ENCODE results near the gene ITPK1.

ITPK1 gene

GRCh38 chr14:93023039-93023438, 92.7 kb downstream of the ITPK1 start:
- peak; percentile 17 for DNase-seq

- no peak for DNase-seq
Measured at GRCh38 chr14:93019970-93020369, 95.8 kb downstream of the ITPK1 start.

DNA sequence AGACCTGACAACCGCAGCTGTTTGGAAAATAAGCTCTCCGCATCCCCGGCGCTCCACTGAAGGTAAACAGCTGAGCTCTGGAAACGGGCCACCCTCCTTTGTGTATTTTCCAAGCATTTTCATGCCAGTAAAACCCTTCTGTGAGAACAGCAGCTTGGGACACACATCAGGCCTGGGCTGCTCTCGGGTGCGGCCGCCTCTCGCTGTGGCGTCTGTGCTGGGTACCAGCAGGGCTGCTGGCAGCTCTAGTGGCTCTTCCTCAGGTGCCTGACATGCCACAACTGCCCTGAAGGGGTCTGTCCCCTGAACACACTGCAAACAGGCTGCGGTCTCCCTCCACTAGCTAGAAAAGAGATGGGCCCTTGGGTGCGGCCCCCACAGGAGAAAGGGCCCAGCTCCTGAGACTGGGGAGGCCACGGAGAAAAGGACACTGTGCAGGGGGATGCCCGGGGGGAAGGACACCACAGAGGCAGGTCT, 96.3 kb downstream of the ITPK1 start:
- DNase-seq = no peak

DNA sequence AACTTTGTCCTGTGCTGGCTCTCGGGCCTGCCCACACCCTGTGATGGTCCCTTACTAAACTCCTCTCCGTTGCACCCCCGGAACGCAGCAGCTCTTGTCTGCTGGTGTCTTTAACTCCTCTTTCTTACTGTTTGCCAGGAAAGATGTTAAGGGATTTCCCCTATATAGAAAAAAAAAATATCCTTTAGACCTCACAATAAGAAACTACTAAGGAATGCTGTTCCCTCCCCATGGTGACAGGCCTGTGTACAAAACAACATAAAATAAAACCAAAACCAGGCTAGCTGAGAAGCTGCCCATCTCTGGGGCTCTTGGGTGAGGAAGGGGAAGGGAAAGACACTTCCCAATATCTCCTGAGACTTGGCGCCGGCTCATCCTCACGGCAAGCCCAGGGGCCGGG, 97.4 kb downstream of the ITPK1 start:
- no peak for DNase-seq

DNA sequence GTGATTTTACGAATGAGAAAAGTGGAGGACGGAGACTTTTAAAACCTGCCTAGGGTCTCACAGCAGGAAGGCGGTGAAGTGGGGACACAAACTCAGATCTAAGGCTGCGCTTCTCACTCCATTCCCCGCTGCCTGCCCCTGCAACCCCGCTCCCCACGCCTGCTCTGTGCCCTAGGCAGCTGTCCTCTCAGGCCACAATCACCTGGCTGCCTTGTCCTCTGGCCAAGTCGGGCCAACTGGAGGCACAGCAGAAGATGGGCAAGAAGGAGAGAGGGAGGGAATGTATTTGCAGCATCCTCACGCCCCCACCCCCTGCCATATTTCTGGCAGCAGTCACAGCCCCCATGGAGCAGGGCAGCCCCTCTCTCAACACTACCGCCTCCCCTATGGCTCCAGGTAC, 97.8 kb downstream of the ITPK1 start:
- DNase-seq = no peak

DNA sequence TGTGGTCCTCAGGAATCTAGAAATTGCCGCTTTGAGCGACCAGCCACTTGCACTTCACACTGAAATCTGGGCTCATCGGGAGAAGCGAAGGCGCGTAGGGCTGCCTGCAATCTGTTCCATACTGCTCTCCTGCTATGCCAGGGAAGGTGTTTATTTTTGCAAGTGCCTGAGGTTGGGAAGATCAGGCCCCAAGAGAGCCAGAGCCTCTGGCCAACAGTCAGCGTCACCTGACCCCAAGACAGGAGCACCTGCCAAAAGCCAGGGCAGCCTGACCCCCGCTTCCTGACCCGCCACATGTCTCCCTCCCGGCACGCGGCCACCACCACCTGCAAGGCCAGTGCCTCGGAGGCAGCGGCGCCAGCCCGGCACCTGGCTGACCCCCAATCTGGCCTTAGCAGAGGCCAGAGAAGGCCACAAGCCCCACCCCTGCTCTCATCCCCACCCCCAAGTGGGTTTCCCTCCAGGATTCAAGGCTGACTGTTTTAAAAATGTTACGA, 98.4 kb downstream of the ITPK1 start:
- no peak for DNase-seq

- no peak for DNase-seq
Measured at GRCh38 chr14:93016275-93016845, 99.4 kb downstream of the ITPK1 start.

DNA sequence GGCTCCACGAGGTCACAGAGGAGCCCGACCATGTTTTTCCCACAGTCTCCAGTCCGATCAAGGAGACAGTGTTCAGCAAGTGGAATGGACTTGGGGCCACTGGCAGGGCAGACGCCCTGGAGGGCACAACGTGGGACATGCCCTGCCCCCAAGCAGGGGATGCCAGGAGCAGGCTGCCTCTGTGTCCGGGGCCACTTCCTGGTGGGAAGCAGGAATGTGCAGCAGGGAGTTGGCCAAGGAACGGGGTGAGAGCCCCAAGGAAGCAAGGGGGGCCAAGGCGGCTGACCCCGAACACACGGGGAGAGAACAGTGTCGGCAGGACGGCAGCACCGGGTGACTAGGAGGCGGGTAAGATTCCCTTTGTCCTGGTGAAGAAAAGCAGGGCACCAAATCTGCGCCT, 100.2 kb downstream of the ITPK1 start:
- DNase-seq = no peak

GRCh38 chr14:93015064-93015463, 100.7 kb downstream of the ITPK1 start:
- DNase-seq = no peak

- DNase-seq = no peak
Measured at GRCh38 chr14:93014058-93015023, 101.4 kb downstream of the ITPK1 start.

- no peak for DNase-seq
Measured at GRCh38 chr14:93012951-93013719, 102.6 kb downstream of the ITPK1 start.

GRCh38 chr14:93012506-93012905, 103.2 kb downstream of the ITPK1 start:
- DNase-seq = no peak

- no peak for DNase-seq
Measured at GRCh38 chr14:93011650-93012325, 103.9 kb downstream of the ITPK1 start.

- no peak for DNase-seq
Measured at GRCh38 chr14:93011141-93011529, 104.6 kb downstream of the ITPK1 start.

- DNase-seq = no peak
Measured at GRCh38 chr14:93010522-93011140, 105.1 kb downstream of the ITPK1 start.

DNA sequence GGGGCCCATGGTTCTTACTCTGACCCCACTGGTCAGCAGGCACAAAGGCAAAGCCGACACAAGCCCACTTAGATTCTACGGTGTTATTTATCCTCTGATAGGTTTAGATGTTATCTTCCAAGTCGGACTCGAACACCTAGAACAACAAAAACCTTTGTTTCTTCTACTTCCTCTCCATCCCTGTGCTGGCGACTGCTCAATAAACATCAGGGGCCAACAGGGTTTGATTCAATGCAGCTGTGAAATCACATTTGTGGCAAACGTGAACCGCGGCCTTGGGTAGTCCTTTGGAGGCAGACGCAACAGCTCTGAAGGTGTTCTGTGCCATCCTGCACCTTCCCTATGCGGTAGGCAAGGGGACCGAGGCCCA, 105.6 kb downstream of the ITPK1 start:
- DNase-seq = no peak

DNA sequence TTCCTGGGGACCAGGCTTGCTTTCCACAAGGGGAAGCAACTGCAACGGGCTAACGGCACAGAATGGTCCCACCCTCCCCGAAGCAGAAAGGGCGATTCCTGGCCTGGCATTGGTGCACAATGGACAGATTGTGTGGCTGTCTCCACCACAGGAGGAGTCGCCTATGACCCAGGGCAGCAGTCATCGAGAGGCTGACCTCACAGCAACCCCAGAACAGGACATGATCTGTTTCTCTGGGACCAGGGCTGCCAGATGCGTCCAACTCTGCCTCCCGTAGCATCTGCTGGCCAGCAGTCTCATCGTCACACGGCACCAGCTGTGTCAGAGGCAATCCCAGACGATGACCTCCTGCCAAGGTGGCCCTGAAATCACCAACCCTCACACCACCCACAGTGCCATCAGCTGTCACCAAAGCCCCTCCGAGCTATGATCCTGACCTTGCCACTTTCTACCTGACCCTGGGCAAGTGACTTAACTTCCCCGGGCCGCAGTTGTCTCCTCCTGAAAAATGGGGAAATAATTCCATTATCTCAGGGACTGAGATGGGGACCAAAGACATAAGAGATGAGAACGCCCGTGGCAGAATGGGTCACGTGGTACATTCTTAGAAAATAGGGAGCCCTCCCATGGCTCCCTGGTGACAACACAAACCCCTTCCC, 106.1 kb downstream of the ITPK1 start:
- no peak for DNase-seq

DNA sequence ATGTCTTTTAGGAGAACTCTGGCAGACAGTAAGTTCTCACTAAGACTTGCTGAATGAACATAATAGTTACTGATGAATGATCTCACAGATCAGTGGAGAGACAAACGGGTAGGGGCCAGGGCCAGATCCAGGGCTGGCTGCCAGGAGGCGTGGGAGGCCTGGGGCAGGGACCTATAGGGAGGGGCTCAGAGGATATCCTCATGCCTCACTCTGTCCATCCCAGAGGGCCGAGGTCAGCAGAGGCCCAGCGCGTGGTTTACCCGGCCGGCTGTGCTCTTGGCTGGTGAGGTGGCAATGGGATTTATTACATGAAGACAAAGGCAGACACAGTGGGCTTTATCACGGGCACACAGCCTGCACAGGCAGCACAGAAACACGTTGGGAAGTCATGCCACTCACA, 107.3 kb downstream of the ITPK1 start:
- DNase-seq = no peak

- DNase-seq = no peak
Measured at GRCh38 chr14:93007225-93007997, 108.3 kb downstream of the ITPK1 start.

GRCh38 chr14:93006567-93007051, 109.1 kb downstream of the ITPK1 start:
- DNase-seq = no peak

DNA sequence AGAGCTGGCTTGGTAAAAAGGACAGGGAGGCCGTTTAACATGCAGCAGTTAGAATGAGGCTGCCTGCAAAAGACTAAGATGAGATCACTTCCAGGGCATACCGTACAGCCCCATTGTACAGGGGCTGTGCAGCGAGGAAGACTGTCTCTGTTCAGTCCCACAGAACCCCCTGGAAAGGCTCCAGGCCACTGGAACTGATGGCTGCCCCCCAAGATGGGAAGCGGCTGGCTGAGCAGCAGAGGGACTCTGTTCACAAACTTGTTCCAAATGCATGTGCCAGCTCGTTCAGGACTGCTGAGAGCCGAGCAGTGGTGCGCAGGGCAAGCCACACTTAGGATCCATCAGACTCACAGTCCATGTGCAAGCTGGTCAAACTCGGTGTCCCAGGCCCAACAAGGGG, 109.9 kb downstream of the ITPK1 start:
- no peak for DNase-seq
